ENCODE measurements around the gene FAM161A.

GRCh38 chr2:61845320-61845719 lies 8.5 kb downstream of the FAM161A start:
- TF ChIP-seq POLR2A (IDR thresholded peaks at IDR 0.05) (no peak), CTCF (IDR thresholded peaks at IDR 0.05) (no peak)

Data from testis (tissue), 2 donors.